ENCODE measurements around the gene UBL4A.

GRCh38 chrX:154511761-154512160 lies 25.3 kb upstream of the UBL4A start:
- no peak for TF ChIP-seq CTCF (optimal IDR thresholded peaks at IDR 0.05 in 1 of 3, IDR thresholded peaks at IDR 0.05 in 1 of 3, conservative IDR thresholded peaks at IDR 0.05 in 1 of 3; ENCODE audit: extremely low read depth in 1 of 3, insufficient read depth in 2 of 3, low read length in 3 of 3)
- no peak for TF ChIP-seq EZH2 (IDR thresholded peaks at IDR 0.05; ENCODE audit: low read length)

Measured in keratinocyte (primary cell).